PC-3 (cell line): ENCODE data around the gene SERPINB6.
"Not testable (repeated sequence)": the region's sequence is repeated elsewhere in the genome, so short reads cannot be mapped to it uniquely, and the experiment has no call there.

Source experiments
- CTCF ChIP-seq: fragments of 300-600 bp; sonication (generic); conservative IDR thresholded peaks from 2 replicates; pipeline ENCODE4 v1.5.1; 2017; ENCODE audit warnings: antibody characterized with exemption, low read depth, mild to moderate bottlenecking, low read length
- EZH2 ChIP-seq: fragments of 300-600 bp; sonication (generic); IDR thresholded peaks from one replicate; pipeline ENCODE4 v1.6.1; 2017; ENCODE audit warnings: antibody characterized with exemption, mild to moderate bottlenecking, low read length; ENCODE audit not compliant: unreplicated experiment
- EZH2phosphoT487 ChIP-seq: fragments of 300-600 bp; sonication (generic); IDR thresholded peaks from 2 replicates; pipeline ENCODE4 v1.6.1; 2018; ENCODE audit warnings: mild to moderate bottlenecking, antibody characterized with exemption, low read length, borderline replicate concordance

- TF ChIP-seq CTCF, EZH2phosphoT487, EZH2: not testable (repeated sequence)
Observed at GRCh38 chr6:2972685-2973084, 1.3 kb upstream of the SERPINB6 start.
